HG03521 (cell line): ENCODE measurements around the gene SLCO4A1.

ENCODE experiments used
- ATAC-seq: cut with Tn5 transposase; IDR thresholded peaks from one replicate; pipeline ENCODE4 v1.9.1; 2021; ENCODE audit warnings: mild to moderate bottlenecking, moderate library complexity; ENCODE audit not compliant: unreplicated experiment

The SLCO4A1 gene

DNA sequence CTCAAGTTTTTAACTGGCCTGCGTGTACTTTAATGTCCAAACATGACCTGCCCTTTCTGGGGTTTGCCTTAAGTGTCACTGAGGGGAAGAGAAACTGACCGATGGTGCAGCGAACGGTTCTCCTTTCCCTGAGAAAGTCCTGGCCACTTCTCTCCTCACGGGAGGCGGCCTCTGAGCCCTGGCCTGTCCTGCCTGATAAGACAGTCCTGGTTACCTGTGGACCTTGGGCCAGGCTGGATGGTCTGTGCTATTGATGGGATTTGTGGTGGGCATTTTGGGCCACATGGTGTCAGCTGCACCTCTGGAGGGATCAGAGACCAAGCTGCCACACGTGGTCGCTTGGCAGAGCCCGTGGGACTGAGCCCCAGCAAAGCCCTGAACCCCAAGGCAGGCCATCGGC lies 54.7 kb downstream of the SLCO4A1 start:
- ATAC-seq: no peak

DNA sequence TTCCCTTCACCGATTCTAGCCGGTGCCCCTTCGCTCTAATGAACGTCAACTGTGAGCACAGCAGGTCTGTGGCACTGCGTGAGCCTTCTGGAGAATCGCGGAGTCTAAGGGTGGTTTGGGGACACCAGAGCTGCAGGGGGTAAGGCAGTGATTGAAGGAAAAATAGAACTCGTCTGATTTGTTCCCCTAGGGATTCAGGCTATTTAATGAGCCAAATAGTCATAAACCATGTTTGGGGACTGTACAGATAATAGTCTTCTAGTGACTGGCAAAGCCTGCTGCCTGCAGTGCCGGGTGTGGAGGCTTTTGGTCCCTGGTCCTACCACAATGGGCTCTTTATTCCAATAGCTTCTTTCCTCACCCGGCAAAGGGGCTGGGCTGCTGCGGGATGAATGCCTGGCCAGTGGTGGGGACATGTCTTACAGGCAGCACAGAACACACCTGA lies 55.2 kb downstream of the SLCO4A1 start:
- no peak for ATAC-seq

DNA sequence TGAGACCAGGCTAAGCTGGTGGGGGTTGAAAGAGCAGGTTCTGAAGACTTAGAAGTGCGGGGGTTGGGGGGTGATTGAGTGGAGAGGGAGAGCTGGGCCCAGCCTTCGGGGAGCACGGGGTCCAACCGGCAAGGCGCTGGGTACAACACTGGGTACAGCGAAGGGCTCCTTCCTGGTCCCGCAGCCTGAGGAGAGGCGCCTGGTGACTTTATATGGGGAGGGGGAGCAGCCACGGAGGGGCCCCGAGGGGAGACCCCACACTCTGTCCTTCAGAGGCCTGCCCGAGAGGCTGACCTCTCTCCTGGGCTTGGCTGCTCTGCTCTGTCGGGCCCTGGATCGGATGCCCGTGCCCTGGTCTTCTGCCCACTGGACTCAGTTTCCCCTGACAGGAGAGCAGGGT lies 55.9 kb downstream of the SLCO4A1 start:
- no peak for ATAC-seq

DNA sequence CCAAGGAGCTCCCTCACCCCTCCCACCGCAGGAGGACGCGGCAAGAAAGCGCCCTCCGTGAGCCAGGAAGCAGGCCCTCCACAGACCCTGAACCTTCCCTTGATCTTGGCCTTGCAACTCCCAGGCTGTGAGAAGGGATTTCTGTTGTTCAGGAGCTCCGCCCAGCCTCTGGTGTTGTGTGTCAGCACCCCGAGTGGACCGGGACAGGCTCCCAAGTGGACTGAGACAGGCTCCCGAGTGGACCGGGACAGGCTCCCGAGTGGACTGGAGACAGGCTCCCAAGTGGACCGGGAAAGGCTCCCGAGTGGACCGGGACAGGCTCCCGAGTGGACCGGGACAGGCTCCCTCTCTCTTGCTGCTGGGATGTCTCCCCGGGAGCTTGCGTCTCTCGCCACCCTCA lies 57.0 kb downstream of the SLCO4A1 start:
- no peak for ATAC-seq

DNA sequence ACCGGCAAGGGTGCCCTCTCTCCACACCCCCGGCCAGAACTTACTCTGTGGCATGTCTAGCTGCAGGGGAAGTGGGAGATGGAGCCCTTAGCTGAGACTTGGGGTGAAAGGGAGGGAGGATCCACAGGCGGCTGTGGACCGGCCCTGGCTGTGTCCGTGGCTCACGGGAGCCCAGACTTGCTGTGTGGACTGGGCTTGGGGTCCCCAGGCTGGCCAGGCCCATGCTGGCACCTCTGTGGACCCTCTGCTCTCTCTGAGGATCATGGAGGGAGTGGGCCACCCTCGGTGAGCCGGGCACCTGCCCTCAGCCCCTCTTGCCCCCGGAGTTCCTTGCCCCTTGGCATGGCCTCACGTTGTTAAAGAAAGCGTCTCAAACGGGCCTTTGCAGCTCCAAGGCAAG lies 57.4 kb downstream of the SLCO4A1 start:
- no peak for ATAC-seq

DNA sequence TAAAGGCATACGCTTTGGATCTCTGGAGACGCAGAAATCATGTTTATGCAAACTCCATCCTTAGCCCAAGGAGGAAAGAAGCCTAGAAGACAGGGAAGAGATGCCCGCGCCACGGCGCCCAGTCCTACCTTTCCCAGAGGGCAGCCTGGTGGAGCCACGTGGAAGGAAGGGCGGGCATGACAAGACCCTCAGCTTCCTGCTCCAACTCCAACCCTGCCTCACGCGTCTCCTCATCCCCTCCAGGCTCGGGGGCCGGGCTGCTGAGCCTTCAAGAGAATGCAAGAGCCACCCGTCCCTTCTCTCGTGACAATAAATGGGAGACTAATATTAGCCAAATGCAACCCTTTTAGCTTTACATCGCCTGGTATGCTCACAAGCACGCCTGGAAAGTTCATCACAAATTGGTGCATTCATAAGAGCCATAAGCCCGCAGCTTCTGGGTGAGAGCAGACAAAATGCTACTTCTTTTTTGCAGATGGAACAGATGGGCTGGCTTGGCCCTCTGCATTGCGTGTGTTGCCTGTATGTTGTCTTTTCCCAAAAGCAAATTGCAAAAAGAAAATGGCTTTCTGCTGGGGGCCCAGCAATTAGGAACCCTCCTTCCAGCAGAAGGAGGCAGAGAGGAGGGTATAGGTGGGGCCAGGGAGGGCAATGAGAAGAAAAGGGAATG lies 58.1 kb downstream of the SLCO4A1 start:
- no peak for ATAC-seq

DNA sequence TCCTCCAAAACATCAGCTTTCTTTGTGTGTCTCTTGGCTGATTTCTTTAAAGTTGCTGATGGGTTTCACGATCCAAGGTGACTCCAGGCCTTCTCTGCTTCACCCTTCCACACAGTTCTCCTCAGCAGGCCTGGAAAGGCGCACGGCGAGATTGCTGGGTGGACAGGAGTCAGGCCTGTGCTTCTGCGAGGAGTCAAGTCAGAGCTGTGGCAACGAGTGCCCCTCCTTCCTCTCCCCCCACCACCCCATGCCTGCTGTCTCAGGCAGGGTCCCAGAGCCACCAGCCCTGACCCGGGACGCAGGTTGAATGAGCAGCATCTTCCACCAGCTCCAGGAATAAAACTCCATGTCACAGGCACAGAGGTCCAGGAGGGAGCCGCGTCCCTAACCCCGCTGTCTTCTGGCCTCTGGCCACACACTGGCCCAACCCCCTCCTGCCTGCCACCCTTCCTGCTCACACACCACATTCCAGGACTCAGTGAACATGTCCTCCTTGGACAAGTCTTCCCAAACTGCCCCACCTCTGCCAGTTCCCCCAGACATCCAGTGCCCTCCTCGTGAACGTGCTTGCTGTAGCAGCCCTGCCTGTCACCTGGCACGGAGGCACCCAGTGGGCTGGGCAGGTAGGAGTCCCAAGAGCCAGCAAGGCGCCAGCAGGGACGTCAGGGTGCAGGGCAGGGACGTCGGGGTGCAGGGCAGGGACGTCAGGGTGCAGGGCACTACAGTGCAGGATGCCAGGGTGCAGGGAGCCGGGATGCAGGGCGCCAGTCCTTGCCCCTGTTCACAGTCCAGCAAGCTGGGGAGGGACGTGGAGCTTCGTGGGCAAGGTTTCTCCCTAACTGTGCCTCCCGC lies 59.1 kb downstream of the SLCO4A1 start:
- no peak for ATAC-seq

DNA sequence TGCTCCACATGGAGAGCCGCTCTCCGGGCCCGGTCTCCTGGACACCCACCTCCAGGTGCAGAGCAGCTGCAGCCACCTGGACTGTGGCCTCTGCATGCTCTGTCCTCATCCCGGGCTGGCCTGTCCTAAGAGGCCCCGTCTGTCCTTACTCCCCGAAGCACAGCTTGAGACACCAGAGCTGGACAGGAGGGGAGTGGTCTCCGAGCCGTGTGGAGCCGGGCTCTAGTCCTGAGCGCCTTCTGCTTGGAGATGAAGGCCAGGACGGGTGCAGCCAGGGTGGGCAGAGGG lies 59.7 kb downstream of the SLCO4A1 start:
- ATAC-seq: no peak

DNA sequence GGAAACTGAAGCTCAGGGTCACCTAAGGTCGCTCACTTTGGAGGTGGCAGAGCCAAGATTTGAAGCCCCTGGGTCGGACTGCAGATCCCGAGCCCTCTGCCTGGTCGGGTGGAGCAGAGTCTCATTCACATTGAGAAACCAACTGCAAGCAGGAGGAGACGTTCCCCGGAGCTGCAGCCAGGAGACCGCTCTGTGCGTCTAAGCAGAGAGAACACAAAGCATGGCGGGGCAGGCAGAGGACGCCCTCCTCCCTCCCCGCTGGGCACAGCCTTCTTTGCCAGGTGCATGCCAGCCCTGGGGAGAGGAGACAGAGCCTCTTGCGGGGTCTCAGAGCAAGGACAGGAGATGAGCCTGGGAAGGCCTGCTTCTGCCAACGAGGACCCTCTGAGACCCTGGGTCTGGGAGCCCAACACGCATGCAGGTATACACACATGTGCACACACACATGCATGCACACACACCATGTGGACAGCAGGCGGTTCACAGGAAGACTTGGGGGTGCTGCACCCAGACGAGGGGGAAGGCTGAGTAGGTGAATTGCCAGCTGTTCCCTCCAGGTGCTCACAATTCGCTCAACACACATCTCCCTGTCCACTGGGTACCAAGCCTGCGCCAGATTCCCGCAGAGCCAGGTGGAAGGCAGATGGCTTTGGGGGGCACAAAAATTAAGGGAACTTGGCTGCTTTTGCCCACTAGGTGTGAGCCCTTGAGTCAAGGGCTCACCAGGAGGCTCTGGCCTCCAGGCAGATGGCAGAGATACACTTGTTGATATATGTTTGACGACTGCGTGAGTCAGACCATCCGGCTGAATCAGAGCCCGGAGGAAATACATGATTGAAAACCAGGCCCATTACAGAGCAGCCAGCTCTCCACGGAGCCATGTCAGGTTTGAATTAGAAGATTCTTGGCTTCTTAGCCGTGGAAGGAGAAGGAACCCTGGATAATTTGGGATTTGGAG lies 60.9 kb downstream of the SLCO4A1 start:
- no peak for ATAC-seq

DNA sequence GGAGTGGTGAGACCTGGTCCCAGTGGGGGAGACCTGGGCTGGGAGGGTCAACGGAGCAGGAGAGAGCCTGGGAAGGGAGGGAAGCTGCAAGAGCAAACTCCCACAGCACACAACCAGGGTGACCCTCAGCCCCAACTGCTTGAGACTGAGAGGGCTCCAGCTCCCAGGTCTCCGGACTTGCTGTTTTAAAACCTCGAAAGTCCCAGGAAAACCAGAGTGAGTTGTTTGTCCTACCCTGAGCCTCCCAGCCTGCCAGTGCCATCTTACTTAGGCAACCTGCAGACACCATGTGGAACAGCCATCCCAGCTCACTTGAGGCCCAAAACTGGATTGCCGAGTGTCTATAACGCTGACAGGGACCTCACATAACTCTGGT lies 61.5 kb downstream of the SLCO4A1 start:
- ATAC-seq: no peak

DNA sequence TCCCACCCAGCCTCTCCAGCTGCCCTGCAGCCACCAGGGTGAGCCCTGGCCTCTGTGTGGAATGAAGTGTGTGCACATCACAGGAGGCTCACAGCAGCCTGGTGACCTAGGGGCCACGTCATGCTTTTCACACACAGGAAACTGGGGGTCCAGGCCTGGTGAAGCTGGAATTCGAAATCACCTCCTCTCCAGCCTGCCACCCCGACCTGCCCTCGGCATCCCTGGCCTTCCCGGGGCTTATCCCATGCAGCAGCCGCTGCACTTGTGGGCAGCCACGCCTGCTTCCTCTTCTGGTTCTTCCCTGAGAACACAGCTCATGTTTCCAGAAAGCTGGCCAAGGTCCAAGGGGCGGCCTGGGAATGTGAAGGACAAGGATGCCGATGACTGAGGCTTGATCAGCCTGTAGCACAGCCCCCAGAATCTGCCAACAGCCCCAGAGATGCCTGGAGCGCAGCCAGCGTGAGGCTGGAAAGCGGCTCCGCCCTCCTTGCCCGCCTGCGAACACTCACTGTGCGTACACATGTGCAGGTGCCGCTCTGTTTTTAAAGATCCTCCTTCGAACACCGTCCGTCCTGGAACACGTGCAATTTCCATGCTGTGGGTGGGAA lies 62.1 kb downstream of the SLCO4A1 start:
- ATAC-seq: no peak

DNA sequence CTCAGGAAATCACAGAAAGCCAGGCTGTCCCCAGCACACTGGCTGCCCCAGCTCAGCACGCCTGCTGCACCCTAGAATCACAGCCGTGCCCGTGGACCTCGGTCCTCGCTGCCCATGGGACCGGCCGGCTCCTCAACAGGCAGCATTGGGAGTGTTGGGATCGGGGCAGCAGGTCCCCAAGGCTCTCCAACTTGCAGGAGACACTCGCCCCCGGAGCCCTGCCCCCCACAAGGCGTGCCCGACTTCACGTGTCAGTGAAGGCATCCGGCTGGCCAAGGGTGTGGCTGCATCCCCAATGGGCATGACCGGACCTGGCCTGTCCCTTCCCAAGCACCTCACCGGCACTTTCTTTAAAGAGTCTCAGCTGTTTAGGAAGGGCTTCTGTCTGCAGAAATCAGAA lies 63.3 kb downstream of the SLCO4A1 start:
- no peak for ATAC-seq

DNA sequence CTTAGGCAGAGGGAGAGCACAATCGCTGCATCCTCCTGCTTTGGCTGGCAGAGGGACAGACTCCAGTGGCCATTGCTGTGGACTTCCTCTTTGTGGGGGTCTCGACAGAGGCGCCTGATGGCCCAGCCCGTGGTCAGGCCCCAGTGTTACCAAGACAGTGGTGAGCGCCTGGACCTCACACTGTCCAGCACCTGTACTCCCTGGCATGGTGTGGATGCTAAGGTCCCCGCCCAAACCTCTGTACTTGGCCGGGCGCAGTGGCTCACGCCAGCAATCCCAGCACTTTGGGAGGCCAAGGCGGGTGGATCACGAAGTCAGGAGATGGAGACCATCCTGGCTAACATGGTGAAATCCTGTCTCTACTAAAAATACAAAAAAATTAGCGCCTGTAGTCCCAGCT lies 64.0 kb downstream of the SLCO4A1 start:
- ATAC-seq: no peak

DNA sequence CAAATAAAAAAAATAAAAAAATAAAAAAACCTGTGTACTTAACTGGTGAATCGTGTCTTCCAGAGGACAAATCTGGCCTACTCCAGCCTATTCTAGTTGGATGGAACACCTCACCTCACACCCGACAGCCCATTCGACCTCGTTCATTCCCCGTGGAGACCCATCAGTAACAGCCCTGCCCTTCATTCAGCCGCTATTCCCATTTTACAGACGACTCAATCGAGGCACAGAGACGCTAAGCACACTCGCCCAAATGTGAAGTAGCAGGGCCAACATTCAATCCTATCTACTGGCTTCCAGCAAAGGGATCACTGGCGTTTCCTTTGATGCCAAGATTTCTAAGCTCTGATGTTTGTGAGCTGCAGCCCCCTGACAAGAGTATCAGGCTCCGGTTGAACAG lies 64.6 kb downstream of the SLCO4A1 start:
- ATAC-seq: no peak

DNA sequence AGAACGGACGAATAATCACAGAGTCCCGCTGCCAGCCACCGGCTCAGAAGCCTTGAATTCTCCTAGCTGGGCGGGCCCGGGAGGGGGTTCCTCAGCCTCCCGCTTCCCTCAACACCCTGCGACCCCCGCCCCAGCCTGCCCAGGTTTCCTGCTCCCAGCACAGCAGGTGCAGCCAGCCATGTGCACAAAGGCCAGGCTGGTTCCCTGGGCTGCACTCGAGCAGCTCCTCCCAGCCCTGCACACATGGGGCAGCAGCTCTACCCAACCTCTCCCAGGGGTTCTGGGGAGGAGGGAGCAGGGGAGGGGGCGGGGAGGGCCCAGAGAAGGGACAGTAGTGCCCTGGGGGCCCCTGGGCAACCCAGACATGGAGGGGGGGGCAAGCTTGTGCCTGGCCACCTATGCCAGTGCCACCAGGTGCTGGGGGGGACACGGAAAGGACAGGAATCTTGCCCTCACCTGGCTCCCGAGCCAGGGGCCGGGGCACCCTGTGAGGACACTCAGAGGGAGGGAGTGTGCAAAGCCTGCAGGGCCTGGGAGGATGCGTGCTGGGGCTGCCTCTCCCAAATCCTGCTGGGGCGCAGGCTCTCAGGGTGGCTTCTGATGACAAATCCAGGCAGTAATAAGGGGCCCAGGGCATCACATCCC lies 65.1 kb downstream of the SLCO4A1 start:
- ATAC-seq: no peak

DNA sequence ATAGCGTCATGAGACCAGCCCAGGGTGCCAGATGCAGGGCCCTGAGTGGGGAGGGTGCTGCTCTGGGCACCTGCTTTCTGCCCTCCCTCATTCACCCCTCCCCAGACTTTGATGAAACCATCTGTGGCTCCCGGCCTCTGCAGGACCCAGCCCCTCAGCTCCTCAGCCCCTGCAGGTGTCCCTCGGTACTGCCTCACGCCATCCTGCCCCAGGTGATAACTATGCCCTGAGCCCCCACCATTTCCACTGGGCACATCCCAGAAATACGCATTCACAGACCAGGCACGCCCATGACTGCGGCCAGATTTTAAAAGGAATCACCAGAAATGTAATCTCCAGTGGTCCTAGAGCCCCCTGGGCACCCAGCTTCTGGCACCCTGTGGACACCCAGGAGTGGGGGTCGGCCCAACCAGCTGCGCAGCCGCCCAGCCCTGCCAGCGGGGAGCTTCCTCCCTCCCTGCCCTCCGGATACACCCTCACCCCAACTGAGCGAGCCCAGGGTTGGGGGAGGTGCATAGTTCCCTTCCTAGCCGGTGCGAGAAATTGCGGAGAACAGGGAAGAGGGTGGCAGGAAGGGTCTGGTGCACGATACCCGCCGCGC lies 65.7 kb downstream of the SLCO4A1 start:
- no peak for ATAC-seq

DNA sequence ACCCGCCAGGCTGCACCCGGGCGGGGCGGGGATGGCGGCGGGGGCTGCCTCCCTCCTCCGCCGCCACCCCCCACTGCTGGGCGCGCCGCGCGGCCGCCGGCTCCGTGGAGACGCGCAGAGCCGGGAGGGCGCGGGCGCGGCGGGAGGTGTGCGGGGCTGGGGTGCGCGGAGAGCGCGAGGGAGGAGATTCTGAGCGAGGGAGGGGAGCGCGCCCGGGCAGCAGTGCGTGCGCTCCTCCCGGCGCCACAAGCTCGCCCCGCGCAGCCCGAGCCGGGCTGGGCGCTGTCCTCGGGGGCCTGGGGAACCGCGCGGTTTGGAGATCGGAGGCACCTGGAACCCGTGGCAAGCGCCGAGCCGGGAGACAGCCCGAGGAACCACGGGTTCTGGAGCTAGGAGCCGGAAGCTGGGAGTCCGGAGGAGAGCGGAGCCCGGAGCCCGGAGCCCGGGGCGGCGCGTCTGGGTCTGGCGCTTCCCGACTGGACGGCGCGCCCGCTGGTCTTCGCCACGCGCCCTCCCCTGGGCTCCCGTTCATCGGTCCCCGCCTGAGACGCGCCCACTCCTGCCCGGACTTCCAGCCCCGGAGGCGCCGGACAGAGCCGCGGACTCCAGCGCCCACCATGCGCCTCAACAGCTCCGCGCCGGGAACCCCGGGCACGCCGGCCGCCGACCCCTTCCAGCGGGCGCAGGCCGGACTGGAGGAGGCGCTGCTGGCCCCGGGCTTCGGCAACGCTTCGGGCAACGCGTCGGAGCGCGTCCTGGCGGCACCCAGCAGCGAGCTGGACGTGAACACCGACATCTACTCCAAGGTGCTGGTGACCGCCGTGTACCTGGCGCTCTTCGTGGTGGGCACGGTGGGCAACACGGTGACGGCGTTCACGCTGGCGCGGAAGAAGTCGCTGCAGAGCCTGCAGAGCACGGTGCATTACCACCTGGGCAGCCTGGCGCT lies 66.6 kb downstream of the SLCO4A1 start, which contains the start of gene NTSR1:
Gene NTSR1, plus strand, starts transcription at position 246 of the 946 bp plus-strand sequence. Its CDS starts 372 bp downstream, at position 618.
- ATAC-seq: no peak

DNA sequence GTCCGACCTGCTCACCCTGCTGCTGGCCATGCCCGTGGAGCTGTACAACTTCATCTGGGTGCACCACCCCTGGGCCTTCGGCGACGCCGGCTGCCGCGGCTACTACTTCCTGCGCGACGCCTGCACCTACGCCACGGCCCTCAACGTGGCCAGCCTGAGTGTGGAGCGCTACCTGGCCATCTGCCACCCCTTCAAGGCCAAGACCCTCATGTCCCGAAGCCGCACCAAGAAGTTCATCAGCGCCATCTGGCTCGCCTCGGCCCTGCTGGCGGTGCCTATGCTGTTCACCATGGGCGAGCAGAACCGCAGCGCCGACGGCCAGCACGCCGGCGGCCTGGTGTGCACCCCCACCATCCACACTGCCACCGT lies 67.2 kb downstream of the SLCO4A1 start:
- ATAC-seq: no peak
